ENCODE data around the gene PRKAA1.

The PRKAA1 gene

DNA sequence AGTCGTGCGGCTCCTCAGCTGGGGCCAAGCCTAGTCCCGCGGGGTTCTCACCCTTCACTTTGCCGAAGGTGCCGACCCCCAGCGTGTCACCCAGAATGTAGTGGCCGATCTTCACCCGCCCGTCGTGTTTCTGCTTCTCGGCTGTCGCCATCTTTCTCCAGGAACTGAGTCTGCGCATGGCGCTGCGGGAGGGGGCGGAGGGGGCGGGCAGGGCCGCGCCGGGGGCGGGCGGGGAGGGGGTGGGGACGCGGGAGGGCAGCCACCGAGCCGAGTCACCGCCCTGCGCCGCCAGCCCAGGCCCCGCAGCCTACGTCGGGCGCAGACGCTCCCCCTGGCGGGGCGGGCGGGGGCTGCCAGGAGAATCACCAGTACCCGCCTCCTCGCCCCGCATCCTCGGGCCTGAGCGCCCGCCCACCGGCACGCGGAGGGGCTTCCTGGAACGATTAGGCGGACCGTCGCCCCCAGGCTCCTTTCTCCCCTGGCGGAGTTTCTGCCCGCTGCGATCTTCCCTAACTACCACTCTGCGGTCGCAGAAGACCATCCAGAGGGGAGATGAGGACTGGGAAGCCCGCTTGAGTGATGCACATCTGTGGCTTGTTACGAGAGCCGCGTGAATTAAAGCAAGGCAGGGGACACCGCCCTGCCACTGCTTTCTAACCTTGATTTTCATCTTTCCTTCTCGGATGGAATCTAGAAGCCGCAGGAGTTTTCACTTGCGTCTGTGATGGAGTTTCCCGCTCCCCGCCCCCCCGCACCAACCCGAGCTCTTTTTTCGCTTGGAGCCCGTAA, at the start of gene PRKAA1:
Gene PRKAA1 (minus strand): TSS at position 363 of the 789 bp plus-strand sequence. CDS start 185 bp downstream, at position 178.
- DNase-seq (ENCODE audit: low spot score): peak; percentile 93

DNA sequence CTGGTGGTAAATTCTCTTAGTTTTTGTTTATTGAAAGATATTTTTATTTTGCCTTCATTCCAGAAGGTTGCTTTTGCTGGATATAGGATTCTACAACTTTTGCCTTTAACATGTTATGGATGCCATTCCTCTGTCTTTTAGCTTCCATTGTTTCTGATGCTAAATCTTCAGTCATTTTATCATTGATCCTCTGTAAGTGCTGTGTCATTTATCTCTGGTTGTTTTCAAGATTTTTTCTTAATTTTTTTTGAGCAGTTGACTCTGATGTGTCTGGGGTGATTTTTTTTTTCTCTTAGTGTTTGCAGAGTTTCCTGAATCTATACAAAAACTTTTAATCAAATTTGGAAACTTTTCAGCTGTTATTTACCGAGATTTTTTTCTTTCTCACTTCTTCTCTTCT, 49.4 kb upstream of the PRKAA1 start:
- no peak for DNase-seq (ENCODE audit: low spot score)

DNA sequence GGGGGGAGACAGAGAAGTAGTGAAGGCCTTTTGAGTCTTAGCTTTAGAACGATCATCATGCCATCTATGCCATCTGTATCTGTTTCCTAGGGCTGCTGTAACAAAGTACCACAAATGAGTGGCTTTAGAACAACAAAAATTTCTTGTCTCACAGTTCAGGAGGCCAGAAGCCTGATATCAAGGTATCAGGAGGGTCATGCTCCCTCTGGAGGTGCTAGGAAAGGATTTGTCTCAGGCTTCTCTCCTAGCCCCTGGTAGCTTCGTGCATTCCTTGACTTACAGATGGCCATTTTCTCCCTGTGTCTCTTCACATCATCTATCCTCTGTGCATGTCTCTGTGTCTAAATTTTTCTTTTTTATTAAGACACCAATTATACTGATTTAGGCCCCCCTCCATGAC, 48.2 kb upstream of the PRKAA1 start:
- DNase-seq (ENCODE audit: low spot score): no peak

DNA sequence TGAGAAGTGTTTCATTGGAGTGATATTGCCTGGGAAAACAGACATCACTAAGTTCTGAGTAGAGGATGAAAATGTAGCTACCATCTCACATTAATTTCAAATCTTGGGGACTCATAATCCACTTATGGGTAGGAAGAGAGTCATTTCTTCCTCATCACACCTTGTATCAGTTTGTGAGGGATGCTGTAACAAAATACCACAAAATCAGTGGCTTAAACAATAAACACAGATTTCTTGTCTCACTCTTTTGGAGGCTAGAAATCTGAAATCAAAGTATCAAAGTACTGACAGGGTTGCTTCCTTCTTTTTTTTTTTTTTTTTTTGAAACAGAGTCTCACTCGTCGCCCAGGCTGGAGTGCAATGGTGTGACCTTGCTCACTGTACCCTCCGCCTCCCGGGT, 46.4 kb upstream of the PRKAA1 start:
- no peak for DNase-seq (ENCODE audit: low spot score)

DNA sequence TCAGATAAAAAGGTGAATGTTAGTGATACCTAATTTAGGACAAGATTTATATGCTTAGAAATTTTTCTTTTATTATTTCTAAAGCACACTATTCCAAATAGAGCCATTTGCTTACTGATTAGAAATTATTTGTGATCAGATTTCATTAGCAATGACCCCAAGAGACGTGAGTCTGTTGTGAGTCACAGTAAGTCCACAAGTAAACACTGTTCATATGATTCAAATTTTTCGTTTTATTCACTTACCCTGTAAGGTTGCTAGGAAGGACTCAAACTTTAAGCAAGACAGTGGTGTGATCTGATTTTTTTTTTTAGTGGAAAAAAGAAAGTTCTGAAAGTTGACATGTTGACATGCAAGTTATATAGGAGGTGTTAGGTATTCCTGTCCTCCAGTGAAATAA, 44.2 kb upstream of the PRKAA1 start:
- no peak for DNase-seq (ENCODE audit: low spot score)

DNA sequence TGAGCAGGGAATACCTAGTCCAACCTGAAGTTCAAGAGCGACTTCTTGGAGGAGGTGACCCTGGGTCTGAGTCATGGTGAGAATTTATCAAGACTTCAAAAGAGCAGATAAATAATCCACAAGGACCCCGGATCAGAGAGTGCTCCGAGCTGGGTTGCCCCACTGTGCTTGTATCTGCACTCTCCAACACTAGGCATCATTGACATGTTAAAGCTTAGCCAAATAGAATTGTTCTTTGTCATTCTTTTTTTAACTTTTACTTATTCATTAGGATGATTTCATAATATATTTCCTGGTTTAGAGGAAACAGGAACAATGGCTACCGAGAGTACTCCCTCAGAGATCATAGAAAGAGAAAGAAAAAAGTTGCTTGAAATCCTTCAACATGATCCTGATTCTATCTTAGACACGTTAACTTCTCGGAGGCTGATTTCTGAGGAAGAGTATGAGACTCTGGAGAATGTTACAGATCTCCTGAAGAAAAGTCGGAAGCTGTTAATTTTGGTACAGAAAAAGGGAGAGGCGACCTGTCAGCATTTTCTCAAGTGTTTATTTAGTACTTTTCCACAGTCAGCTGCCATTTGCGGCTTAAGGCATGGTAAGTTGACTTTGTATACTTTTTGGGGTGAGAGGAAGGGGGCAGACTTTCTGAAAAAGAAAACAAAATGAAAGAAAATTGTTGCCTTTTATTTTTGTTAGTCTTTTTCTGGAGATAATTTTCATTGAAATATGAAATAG, 43.1 kb upstream of the PRKAA1 start, which contains the start of gene CARD6:
Gene CARD6 (plus strand): TSS at position 300 of the 738 bp plus-strand sequence. CDS start 16 bp downstream, at position 316.
- peak; percentile 67 for DNase-seq (ENCODE audit: low spot score)

DNA sequence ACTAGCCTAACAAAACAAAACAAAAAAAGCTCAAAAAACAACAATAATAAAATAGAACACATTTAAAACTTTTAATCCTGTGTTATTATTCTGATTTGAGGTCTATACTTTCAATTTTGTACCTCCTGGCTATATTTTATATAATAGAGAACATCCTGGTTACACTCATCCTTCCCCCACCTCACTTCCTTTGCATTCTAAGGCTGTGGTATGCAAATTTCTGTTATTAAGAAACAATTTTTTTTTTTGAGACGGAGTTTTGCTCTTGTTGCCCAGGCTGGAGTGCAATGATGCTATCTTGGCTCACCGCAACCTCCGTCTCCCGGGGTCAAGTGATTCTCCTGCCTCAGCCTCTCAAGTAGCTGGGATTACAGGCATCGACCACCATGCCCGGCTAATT, 39.9 kb upstream of the PRKAA1 start:
- DNase-seq (ENCODE audit: low spot score): no peak

DNA sequence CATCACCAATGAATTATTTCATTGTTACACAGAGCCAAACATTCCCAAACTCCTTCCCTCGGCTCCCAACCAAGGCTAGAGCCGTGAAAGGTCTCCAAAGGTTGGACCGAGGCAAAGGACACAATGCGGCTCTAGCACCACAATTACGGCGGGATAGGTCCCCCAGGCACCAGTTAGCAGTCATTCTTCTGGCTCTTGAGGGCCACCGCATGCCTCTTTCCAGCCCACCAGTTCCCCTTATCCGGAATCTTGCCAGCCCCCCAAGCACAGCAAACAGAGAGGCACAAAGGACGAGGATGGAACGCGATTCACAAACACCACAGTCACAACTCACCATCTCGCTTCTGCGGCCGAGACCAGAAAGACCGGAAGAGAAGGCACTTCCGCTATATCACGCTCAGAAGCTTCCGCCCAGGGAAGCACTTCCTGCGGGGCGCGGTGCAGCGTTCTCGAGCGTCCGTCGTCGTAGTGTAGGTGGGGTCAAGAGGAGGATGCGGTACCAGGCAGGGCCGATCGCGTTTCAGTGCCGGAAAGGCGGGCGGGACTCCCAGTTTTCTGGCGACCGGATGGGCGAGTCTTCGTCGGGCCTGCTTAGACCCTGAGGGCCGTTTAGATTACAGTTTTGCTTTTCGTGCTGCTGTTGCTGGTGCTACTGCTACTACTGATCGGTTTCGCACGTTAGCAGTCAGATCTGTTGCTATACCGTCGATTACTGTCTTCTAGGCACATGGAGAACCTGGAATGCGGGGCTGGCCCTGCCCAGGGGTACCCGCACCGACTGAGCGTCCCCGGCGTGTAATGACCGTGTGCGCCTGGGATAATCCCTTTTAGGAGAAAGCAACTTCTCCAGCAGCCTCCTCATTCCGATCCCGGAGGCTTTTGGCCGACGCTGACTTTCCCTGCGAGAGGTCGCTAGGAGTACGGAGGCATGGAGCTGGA, 36.9 kb upstream of the PRKAA1 start, which contains the start of gene RPL37:
Gene RPL37 (minus strand): TSS at position 374 of the 939 bp plus-strand sequence. CDS start 37 bp downstream, at position 337.
- DNase-seq (ENCODE audit: low spot score): peak; percentile 98

DNA sequence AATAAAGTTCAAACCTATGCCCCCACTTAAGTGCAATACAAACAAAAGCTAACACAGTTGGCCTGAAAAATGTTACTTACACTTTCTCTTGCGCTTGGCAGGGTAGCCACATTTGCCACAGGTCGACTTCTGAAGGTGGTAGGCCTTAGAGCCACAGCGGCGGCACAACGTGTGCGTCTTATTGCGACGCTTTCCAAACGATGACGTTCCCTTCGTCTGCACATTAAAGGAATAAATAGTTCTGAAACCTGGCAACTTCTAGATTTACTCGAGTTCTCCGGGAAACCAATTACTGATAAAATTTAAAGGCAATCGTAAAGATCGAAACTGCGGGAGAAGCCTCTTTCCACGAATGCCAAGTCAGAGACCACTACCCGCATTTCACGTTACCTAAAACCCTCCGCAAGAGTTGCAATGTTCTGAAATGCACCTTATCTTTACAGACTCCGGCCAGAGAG, 36.2 kb upstream of the PRKAA1 start:
- DNase-seq (ENCODE audit: low spot score): peak; percentile 44

DNA sequence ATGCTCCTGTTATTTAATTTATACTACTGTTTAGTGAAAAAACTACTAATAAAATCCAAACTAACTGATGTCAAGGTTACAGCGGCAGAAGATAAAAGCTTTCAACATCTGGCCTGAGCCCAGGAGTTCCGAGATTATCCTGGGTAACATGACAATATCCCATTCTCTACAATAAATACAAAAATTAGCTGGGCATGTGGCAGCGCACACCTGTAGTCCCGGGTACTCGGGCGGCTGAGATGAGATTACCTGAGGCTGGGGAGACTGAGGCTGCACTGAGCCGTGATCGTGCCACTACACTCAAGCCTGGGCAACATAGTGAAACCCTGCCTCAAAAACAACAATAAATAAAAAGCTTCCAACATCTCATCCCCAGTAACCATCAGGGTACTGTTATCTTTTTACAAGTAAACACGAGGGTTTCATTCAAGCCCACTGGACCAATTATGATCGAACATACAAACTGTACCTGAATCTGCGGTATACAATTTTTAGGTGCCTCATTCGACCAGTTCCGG, 35.6 kb upstream of the PRKAA1 start:
- no peak for DNase-seq (ENCODE audit: low spot score)

DNA sequence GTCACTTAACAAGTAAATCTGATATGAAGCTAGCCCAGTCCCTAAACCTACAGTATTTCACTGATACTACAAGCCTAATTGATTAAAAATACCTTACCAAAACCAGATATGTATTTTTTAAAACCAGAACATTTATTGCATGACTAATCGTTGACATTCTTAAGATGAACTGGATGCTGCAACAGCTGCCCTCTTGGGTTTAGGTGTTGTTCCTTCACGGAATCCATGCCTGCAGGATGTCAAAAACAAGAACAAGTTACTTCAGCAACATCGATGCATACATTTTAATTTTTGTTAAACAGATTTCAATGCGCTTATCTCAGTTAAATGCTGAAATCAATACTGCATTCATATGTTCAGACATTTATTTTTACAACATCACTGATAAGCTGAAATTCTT, 34.2 kb upstream of the PRKAA1 start:
- DNase-seq (ENCODE audit: low spot score): no peak

DNA sequence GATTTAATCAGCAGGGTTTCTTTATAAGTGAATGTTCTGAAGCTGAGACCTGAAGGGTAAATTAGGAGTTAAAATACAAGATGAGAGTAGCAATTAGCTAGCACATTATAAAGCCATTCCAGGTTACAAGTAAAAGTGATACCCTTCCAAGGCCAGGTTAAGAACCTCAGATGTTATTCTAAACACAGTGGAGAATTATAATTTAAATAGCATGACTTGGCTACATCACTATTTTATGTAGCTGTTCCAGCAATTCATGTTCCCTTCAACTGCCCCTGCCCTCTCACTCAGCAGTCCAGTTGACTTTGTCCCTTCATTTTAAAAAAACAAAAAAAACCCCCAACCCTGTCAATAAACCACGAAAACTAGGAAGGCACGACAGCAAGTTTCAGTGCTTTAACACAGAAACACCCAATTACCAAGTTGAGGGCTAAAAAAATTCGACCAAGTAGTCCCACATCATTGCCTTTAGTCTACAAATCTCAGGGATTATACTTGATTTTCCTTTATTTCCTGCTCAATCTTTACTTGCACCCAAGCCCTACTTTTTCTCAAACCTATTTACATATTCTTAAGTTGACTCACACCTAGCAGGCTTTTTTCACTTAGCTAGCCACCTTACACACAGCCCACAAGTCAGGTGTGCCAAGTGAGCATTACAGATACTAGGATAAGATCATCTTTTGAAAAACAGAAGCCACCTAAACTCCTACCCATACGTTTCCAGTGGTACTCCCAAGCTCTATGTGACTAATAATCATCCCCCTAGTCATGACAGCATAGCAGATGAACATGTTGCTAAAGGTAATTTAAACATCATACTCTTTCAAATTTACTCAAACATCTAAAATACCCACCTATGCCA, 33.4 kb upstream of the PRKAA1 start:
- DNase-seq (ENCODE audit: low spot score): no peak

DNA sequence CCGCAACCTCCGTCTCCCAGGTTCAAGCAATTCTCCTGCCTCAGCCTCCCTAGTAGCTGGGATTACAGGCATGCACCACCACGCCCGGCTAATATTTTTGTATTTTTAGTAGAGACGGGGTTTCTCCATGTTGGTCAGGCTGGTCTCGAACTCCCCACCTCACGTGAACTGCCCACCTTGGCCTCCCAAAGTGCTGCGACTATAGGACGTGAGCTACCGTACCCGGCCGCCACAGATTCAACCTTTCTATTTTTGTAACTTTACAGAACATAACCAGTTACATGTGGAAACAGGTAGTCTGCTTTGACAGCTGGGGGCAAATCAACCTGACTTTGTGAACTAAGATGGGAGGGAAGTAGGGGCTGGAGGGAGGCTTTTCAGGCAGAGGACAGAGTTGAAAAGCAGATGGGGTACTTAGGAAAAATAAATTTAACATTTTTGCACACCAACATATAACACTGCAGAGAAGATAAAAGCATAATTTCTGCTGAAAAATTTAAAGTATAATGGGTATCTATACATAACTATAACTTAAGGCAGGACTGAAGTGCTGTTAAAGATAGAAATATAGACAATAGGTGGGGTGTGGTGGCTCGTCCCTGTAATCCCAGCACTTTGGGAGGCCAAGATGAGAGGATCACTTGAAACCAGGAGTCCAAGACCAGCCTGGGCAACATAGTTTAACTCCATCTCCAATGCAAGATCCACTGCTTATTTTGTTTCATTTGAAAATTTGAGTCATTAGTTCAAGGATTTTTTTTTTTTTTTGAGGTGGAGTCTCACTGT, 31.8 kb upstream of the PRKAA1 start:
- no peak for DNase-seq (ENCODE audit: low spot score)

DNA sequence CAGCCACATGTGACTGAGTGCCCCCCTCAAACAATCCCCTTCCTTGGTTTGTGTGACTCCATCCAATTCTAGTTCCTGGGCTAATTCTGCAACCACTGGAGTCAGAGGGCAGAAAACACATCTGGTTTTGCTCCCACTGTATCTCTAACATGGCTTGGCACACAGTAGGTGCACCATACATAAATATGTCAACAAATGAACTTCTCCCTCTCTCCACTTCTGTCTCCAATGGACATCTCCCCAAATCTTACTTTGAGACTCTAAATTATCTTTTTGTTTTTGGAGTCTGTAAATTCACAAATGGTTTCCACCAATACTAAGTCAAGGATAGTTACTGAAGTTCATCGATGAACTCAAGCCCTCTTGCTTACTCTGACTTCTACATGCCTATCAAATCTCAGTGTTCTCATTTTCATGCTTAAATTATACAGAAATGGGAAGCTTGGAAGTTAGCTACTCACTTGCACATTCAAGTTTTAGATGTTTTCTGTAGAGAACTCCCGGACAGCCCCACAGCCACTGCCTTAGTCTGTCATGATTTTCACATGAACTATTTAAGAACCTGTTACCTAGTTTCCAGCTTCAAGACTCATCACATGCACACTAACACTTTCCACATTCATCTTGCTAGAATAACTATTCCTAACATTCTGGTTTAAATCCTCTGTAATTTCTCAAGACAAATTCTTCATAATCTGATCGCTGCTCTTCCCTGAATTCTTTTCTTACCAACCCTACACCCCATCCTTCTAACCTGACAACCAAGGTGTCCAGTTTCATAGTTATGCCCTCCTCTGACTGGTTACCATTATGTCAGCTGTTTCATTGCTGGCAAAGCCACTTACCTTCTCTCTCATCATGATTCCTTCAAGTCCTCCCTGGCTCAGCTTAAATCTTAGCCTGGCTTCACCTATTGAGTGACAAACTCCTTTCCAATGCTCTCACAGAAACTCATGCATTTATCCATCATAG, 30.8 kb upstream of the PRKAA1 start:
- peak; percentile 37 for DNase-seq (ENCODE audit: low spot score)

DNA sequence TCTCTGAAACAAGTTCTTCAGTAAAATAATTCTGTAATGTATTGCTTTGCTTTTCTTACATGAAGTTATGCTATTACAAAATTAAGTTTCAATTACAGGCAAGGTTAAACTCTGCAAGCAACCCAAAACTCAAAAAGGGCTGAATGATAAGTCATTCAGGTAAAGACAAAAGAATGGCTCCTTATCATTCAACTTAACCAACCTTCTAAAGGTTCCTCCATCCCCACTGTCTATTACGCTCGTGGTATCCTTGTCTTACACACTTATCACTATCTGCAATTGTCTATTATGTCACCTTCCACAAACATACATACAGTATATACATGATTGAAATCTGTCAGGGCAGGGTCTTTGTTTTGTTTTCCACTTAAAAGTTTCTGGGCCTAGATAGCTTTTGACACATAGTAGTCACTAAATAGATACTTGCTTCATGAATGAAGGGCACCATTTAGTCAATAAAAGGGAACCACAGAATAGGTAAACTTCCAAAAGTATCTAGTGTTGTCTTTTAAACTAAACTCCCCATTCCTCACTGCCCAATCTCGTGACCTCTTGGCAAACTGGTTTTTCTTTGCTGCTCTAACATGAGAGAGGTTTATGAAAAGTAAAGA, 30.0 kb upstream of the PRKAA1 start:
- DNase-seq (ENCODE audit: low spot score): no peak

DNA sequence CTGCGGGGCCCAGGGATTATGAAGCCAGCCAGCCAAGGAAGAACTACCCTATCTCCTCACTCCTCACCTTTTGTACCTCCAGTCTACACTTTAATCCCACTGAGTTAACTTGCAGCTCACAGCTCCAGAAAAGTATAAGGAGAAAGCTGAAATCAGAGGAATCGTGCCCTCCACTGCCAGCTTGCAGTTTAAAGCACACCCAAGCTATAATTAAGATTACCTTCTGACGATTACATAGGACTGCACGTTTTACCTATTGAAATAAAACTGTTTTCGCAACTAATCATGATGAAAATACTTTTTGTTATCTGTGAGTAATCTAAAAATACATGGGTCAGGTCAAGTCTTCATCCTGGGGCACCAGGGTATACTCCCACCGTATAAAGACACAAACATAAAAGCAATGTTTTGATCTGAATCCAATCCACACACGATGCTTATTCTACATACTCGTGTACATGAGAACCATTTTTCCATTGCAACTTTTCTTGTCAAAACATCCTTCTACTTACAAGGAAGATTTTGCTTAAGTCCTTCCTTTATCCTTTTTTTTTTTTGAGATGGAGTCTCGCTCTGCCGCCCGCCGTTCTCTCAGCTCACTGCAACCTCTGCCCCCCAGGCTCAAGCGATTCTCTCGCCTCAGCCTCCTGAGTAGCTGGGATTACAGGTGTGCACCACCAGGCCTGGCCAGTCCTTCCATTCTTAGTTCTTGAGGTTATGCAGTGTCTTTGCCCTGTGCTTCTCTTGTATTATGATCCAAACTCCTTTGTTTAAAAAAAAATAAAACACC, 29.2 kb upstream of the PRKAA1 start:
- DNase-seq (ENCODE audit: low spot score): no peak

DNA sequence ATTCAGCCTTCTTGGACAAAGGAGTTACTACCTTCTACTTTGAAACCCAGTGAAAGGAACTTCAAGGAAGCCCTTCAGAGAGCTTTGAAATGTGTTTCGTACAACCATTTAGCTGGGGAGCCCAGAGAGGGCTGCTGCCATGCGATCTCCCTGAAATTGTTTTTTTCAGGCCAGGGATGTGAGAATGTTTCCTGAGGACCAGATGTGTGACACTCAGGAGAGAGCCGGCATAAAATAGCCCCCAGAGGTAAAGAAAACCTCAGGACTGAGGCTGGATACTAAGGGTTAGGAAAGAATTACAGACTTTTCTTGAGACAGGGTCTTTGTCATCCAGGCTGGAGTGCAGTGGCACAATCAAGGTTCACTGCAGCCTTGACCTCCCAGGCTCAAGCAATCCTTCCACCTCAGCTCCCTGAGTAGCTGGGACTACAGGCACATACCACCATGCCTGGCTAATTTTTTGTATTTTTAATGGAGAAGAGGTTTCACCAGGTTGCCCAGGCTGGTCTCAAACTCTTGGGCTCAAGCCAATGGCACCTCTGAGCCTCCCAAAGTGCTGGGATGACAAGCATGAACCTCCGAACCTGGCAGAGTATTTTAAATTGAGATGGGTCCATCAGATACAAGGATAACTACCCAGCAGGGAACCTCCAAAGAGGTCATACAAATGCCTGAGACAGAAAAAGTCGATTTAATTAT, 28.5 kb upstream of the PRKAA1 start:
- no peak for DNase-seq (ENCODE audit: low spot score)
